ENCODE data around the gene ANLN. TPM values are rescaled to one million over a fixed set of nuclear protein-coding genes. Genes with fewer than 3 reads are reported as not detected.

The ANLN gene
- total RNA-seq, 1 experiment from 2014 or later, result 238 TPM

GRCh38 chr7:36460811-36461429 lies 71.3 kb downstream of the ANLN start:
- DNase-seq (ENCODE audit: low read depth, low spot score), result no peak
- H3K27ac ChIP-seq (ENCODE audit: low read length), result no peak overlapping the region
- BruUV-seq (replicated peaks), result no TSS peak
- ATAC-seq, result no peak
- no peak overlapping the region for H3K4me3 ChIP-seq (ENCODE audit: low read depth in 2 of 2, low read length in 2 of 2)
- TF ChIP-seq TCF7L2 (IDR thresholded peaks at IDR 0.05; ENCODE audit: low read depth, low read length), result no peak
- TF ChIP-seq, protein P1, sequence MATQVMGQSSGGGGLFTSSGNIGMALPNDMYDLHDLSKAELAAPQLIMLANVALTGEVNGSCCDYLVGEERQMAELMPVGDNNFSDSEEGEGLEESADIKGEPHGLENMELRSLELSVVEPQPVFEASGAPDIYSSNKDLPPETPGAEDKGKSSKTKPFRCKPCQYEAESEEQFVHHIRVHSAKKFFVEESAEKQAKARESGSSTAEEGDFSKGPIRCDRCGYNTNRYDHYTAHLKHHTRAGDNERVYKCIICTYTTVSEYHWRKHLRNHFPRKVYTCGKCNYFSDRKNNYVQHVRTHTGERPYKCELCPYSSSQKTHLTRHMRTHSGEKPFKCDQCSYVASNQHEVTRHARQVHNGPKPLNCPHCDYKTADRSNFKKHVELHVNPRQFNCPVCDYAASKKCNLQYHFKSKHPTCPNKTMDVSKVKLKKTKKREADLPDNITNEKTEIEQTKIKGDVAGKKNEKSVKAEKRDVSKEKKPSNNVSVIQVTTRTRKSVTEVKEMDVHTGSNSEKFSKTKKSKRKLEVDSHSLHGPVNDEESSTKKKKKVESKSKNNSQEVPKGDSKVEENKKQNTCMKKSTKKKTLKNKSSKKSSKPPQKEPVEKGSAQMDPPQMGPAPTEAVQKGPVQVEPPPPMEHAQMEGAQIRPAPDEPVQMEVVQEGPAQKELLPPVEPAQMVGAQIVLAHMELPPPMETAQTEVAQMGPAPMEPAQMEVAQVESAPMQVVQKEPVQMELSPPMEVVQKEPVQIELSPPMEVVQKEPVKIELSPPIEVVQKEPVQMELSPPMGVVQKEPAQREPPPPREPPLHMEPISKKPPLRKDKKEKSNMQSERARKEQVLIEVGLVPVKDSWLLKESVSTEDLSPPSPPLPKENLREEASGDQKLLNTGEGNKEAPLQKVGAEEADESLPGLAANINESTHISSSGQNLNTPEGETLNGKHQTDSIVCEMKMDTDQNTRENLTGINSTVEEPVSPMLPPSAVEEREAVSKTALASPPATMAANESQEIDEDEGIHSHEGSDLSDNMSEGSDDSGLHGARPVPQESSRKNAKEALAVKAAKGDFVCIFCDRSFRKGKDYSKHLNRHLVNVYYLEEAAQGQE (IDR thresholded peaks at IDR 0.05; ENCODE audit: insufficient read depth in 1 of 2, low read depth in 2 of 2, low read length in 1 of 2), result no peak
- POLR2A ChIA-PET, result no interaction called here
- no peaks in the 10 kb centered on the region for H3K9me3 ChIP-seq (ENCODE audit: control insufficient read depth, insufficient read depth, low read depth, low read length)
- no peaks in the 10 kb centered on the region for H3K27me3 ChIP-seq (ENCODE audit: control insufficient read depth, insufficient read depth, low read length)
- no peaks in the 10 kb centered on the region for H3K4me1 ChIP-seq (ENCODE audit: control insufficient read depth, insufficient read depth, low read length)
- in situ Hi-C loops (cut with HindIII; ENCODE audit: low pct_unique_long_range_greater_than_20kb, low sequenced_read_pairs), result no loop called here
- intact Hi-C loops (cut with micrococcal nuclease; ENCODE audit: unreplicated experiment), result no loop called here
- CTCF ChIA-PET, result no interaction called here
- H3K36me3 ChIP-seq (ENCODE audit: control insufficient read depth, insufficient read depth, low read length), result no peaks in the 10 kb centered on the region

- in situ Hi-C loops (cut with HindIII; ENCODE audit: low pct_unique_long_range_greater_than_20kb, low sequenced_read_pairs), result no loop called here
- BruUV-seq (replicated peaks), result no TSS peak
- intact Hi-C loops (cut with micrococcal nuclease; ENCODE audit: unreplicated experiment), result no loop called here
- H3K27ac ChIP-seq (ENCODE audit: low read length), result no peak overlapping the region
- no peak for TF ChIP-seq TCF7L2 (IDR thresholded peaks at IDR 0.05; ENCODE audit: low read depth, low read length)
- TF ChIP-seq, protein P1 (IDR thresholded peaks at IDR 0.05; ENCODE audit: insufficient read depth in 1 of 2, low read depth in 2 of 2, low read length in 1 of 2), result no peak
- TF ChIP-seq CTCF (IDR thresholded peaks at IDR 0.05), result no peak
- no peak for TF ChIP-seq SIN3A (IDR thresholded peaks at IDR 0.05; ENCODE audit: borderline replicate concordance, insufficient read depth, low read depth, low read length)
- TF ChIP-seq POLR2AphosphoS5 (IDR thresholded peaks at IDR 0.05; ENCODE audit: low read depth, low read length), result no peak
- no peaks in the 10 kb centered on the region for H3K4me1 ChIP-seq (ENCODE audit: control insufficient read depth, insufficient read depth, low read length)
- no peaks in the 10 kb centered on the region for H3K36me3 ChIP-seq (ENCODE audit: control insufficient read depth, insufficient read depth, low read length)
- CTCF ChIA-PET, result no interaction called here
- no peak overlapping the region for H3K4me3 ChIP-seq (ENCODE audit: low read depth in 2 of 2, low read length in 2 of 2)
- POLR2A ChIA-PET, result no interaction called here
- ATAC-seq (no peak), DNase-seq (ENCODE audit: low read depth, low spot score) (no peak)
- H3K9me3 ChIP-seq (ENCODE audit: control insufficient read depth, insufficient read depth, low read depth, low read length), result no peaks in the 10 kb centered on the region
- no peaks in the 10 kb centered on the region for H3K27me3 ChIP-seq (ENCODE audit: control insufficient read depth, insufficient read depth, low read length)
These were observed 73.0 kb downstream of the ANLN start for GRCh38 chr7:36462551-36463137.

Measured in Panc1 (cell line).